Mesenchymal stem cell (in vitro differentiated cells and primary cell): Measurements from ENCODE around the gene ZNF502. TPM values are rescaled to one million over a fixed set of nuclear protein-coding genes. Genes with fewer than 3 reads are reported as not detected.

Source experiments
- DNase-seq: peaks from one replicate; pipeline ENCODE4 v3.0.0-alpha.2; 2013
- H2AFZ ChIP-seq: one replicate; pipeline ENCODE4 v1.6.1; 2013; ENCODE audit warnings: low read depth, mild to moderate bottlenecking, control low read depth, inconsistent platforms, low read length, moderate library complexity
- H2AK5ac ChIP-seq: 2 replicates; pipeline ENCODE4 v1.6.1; 2013; ENCODE audit warnings: low read length, moderate library complexity, mild to moderate bottlenecking, inconsistent platforms; ENCODE audit not compliant: severe bottlenecking
- H2BK120ac ChIP-seq: one replicate; pipeline ENCODE4 v1.6.1; 2013; ENCODE audit warnings: low read depth, mild to moderate bottlenecking, inconsistent platforms, low read length, moderate library complexity
- H2BK12ac ChIP-seq, 2 experiments: one replicate each; pipeline ENCODE4 v1.6.1; 2013; ENCODE audit warnings: inconsistent platforms in 2 of 2, low read length in 2 of 2, mild to moderate bottlenecking in 2 of 2, moderate library complexity in 2 of 2, control low read depth in 1 of 2
- H2BK15ac ChIP-seq: one replicate; pipeline ENCODE4 v1.6.1; 2013; ENCODE audit warnings: mild to moderate bottlenecking, low read depth, inconsistent platforms; ENCODE audit not compliant: poor library complexity, severe bottlenecking
- H2BK5ac ChIP-seq: 2 replicates; pipeline ENCODE4 v1.6.1; 2013; ENCODE audit warnings: low read depth, mild to moderate bottlenecking, low read length, control low read depth, inconsistent platforms; ENCODE audit not compliant: poor library complexity, severe bottlenecking
- H3K14ac ChIP-seq, 2 experiments: one replicate each; pipeline ENCODE4 v1.6.1; 2013; ENCODE audit warnings: inconsistent platforms in 2 of 2, low read length in 2 of 2, control low read depth in 1 of 2, mild to moderate bottlenecking in 1 of 2, moderate library complexity in 1 of 2
- H3K18ac ChIP-seq, 2 experiments: one replicate each; pipeline ENCODE4 v1.6.1; 2013; ENCODE audit warnings: inconsistent platforms in 2 of 2, low read length in 2 of 2, control low read depth in 1 of 2, low read depth in 1 of 2, mild to moderate bottlenecking in 1 of 2
- H3K23ac ChIP-seq, 2 experiments: one replicate each; pipeline ENCODE4 v1.6.1; 2013; ENCODE audit warnings: inconsistent platforms in 2 of 2, low read length in 2 of 2, mild to moderate bottlenecking in 2 of 2, moderate library complexity in 2 of 2, control low read depth in 1 of 2
- H3K27ac ChIP-seq: 2 replicates; pipeline ENCODE4 v1.5.1; 2013; ENCODE audit warnings: mild to moderate bottlenecking, moderate library complexity, low read length, control low read depth, inconsistent platforms; ENCODE audit not compliant: poor library complexity, severe bottlenecking
- H3K27me3 ChIP-seq, 2 experiments: 2 replicates each; pipeline versions ENCODE4 v1.6.1 to v1.7.0; 2013; ENCODE audit warnings: low read length in 2 of 2, mild to moderate bottlenecking in 2 of 2, moderate library complexity in 2 of 2, control low read depth in 1 of 2, inconsistent platforms in 1 of 2; ENCODE audit not compliant: control insufficient read depth in 1 of 2, insufficient read depth in 1 of 2
- H3K36me3 ChIP-seq, 2 experiments: 2 replicates each; pipeline versions ENCODE4 v1.6.1 to v1.7.0; 2013; ENCODE audit warnings: low read length in 2 of 2, control low read depth in 1 of 2, inconsistent platforms in 1 of 2, low read depth in 1 of 2, mild to moderate bottlenecking in 1 of 2; ENCODE audit not compliant: insufficient read depth in 2 of 2, control insufficient read depth in 1 of 2
- H3K4ac ChIP-seq, 2 experiments: one replicate each; pipeline ENCODE4 v1.6.1; 2013; ENCODE audit warnings: inconsistent platforms in 2 of 2, low read length in 2 of 2, mild to moderate bottlenecking in 2 of 2, moderate library complexity in 2 of 2, control low read depth in 1 of 2, low read depth in 1 of 2
- H3K4me1 ChIP-seq: 2 replicates; pipeline ENCODE4 v1.6.1; 2013; ENCODE audit warnings: low read depth, low read length, control low read depth; ENCODE audit not compliant: control insufficient read depth, insufficient read depth
- H3K4me2 ChIP-seq: 2 replicates; pipeline ENCODE4 v1.6.1; 2013; ENCODE audit warnings: low read length, mild to moderate bottlenecking, inconsistent platforms; ENCODE audit not compliant: poor library complexity, severe bottlenecking
- H3K4me3 ChIP-seq, 2 experiments: 2 replicates each; pipeline versions ENCODE4 v1.5.1 to v1.7.0; 2013; ENCODE audit warnings: low read length in 2 of 2, mild to moderate bottlenecking in 2 of 2, control low read depth in 1 of 2, low read depth in 1 of 2; ENCODE audit not compliant: insufficient read depth in 1 of 2
- H3K79me1 ChIP-seq: replicated peaks from 2 replicates; pipeline ENCODE4 v1.6.1; 2013; ENCODE audit warnings: mild to moderate bottlenecking, control low read depth, low read length, inconsistent platforms; ENCODE audit not compliant: poor library complexity, severe bottlenecking
- H3K9ac ChIP-seq: 2 replicates; pipeline ENCODE4 v1.7.0; 2013; ENCODE audit warnings: mild to moderate bottlenecking, low read length, moderate library complexity
- H3K9me3 ChIP-seq: 2 replicates; pipeline ENCODE4 v1.7.0; 2013; ENCODE audit warnings: mild to moderate bottlenecking, low read length; ENCODE audit not compliant: control insufficient read depth
- H4K8ac ChIP-seq: one replicate; pipeline ENCODE4 v1.6.1; 2013; ENCODE audit warnings: inconsistent platforms, mild to moderate bottlenecking, low read length, moderate library complexity
- H4K91ac ChIP-seq: one replicate; pipeline ENCODE4 v1.6.1; 2013; ENCODE audit warnings: mild to moderate bottlenecking, low read length, inconsistent platforms
- WGBS: methylation state at CpG from one replicate; pipeline ENCODE4 v1.1.7; 2013; ENCODE audit warnings: mixed read lengths; 5-methylcytosine and 5-hydroxymethylcytosine counted together
- polyA plus RNA-seq, 2 experiments: library from polyadenylated mRNA; stranded (reverse); fragments of 200-250 nt; gene quantifications; one replicate each; pipeline ENCODE4 v1.2.3, GENCODE V29; 2013

Gene ZNF502
- polyA plus RNA-seq (2013, experiment 1 of 2): 0.83 TPM
- 1.0 TPM for polyA plus RNA-seq (2013, experiment 2 of 2)

DNA sequence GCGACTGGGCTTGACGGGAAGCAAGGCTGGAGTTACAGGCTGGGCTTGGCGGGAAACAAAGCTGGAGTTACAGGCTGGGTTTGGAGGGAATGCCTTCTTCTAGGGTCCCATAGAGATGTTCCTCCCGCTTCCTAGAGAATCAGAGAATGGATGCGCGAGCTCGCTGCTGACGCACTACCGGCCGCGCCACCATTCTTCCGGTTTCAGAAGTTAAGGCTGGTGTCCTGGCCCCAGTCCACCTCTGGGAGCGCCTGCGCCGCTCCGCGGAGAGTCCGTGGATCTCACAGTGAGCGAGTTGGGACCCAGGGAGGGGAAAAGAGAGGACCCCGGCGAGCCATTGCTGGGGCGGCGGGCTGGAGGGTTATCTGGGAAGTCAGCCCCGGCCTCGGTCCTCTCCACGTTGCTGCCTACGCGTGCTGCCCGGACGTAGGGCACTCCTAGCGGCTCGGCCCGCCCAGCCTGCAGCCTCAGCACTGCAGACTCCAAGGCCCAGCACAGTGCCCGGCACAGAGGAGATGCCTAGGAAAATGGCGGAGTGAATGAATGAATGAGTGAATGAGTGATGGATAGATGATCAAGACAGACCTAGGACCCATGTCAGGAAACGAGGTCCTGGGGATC is at the start of gene ZNF502:
ZNF502 (plus strand) TSS at position 206 of the 621 bp plus-strand sequence. CDS start 7,602 bp downstream, outside the sequence.
- H3K27ac ChIP-seq: no peak within 1 kb of the TSS
- H3K27me3 ChIP-seq: no peaks in the 10 kb centered on the region

DNA sequence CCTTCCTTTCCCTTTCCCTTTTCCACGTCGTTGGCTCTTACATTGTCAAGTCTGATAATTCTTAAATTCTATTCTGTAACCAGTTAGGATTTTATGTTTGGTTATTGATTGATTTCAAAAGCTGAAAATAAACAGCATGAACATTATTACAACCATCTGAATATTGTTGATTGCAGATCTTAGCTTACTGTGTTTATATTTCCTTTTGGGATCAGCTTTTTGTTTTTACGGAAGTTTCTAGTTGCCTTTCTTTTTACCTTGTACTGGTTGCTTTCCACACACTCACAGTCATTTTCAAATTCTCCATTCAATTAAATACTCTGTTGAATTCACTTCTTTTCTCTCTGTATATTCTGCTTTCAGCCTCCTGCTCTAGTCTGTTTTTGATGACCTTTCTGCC is 47.3 kb upstream of the ZNF502 start:
- no peak overlapping the region for H3K14ac ChIP-seq
- peaks cover 35% of the 10 kb centered on the region for H3K9me3 ChIP-seq
- no peak overlapping the region for H2AFZ ChIP-seq

More for the DNA sequence above, at the start of gene ZNF502:
- Histone ChIP-seq H3K79me1 (peaks cover 7% of the 10 kb centered on the region), H2BK5ac (peak within 1 kb of the TSS; percentile 22), H3K36me3 (peaks cover 0 to 21% of the 10 kb centered on the region in 2 experiments), H3K18ac (peak within 1 kb of the TSS in 1 of 2 experiments; percentile 35), H2BK15ac (no peak within 1 kb of the TSS), H4K8ac (peak within 1 kb of the TSS; percentile 90), H3K9ac (peak within 1 kb of the TSS; percentile 93), H3K9me3 (peaks cover 78% of the 10 kb centered on the region), H3K4ac (peak within 1 kb of the TSS in 1 of 2 experiments; percentile 56), H3K4me2 (peak within 1 kb of the TSS; percentile 72), H4K91ac (no peak within 1 kb of the TSS), H2AK5ac (peak within 1 kb of the TSS; percentile 27), H3K14ac (peak within 1 kb of the TSS in 1 of 2 experiments; percentile 36), H2AFZ (peak within 1 kb of the TSS; percentile 72), H3K4me3 (peak within 1 kb of the TSS; percentile 93 to 95), H2BK120ac (peak within 1 kb of the TSS; percentile 2), H3K23ac (peak within 1 kb of the TSS in 1 of 2 experiments; percentile 42), H2BK12ac (no peak within 1 kb of the TSS), H3K4me1 (no peaks in the 10 kb centered on the region)
- peak; percentile 70 for DNase-seq
- WGBS: 31% methylated on average over 36 of the region's 36 CpGs

DNA sequence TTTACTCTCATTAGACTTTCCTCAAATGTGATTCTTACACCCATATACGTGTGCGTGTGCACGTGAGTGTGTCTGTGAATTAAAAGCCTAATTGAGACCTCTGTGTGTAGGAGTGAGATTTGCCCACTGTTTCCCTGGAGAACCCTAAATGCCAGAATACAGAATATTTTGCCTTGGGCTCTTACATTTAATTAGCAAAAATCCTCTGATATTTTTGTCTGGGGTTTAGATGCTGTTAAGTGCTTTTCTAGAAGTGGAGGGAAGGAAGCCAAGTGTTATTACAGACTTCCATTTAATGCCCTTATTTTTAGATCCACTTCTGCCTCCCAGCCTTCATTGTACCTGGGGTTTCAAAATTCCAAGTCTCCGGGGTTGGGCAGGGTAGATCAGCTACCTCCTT is 46.1 kb upstream of the ZNF502 start:
- Histone ChIP-seq H3K27me3 (no peaks in the 10 kb centered on the region), H2BK15ac (no peak overlapping the region), H2AFZ (no peak overlapping the region), H3K79me1 (peaks cover 1% of the 10 kb centered on the region), H2BK12ac (no peak overlapping the region), H3K36me3 (peaks cover 1 to 8% of the 10 kb centered on the region in 2 experiments), H3K14ac (no peak overlapping the region), H3K27ac (no peak overlapping the region), H3K4ac (no peak overlapping the region), H4K8ac (no peak overlapping the region), H3K9ac (no peak overlapping the region), H3K4me1 (no peaks in the 10 kb centered on the region), H2BK120ac (no peak overlapping the region), H4K91ac (no peak overlapping the region), H3K4me2 (no peak overlapping the region), H2AK5ac (no peak overlapping the region), H3K4me3 (no peak overlapping the region), H2BK5ac (no peak overlapping the region), H3K18ac (no peak overlapping the region), H3K9me3 (peaks cover 23% of the 10 kb centered on the region), H3K23ac (no peak overlapping the region)
- DNase-seq: no peak
- WGBS: 98% methylated on average over 3 of the region's 4 CpGs

More for the DNA sequence above, 47.3 kb upstream of the ZNF502 start:
- H2BK15ac ChIP-seq: no peak overlapping the region
- H3K9ac ChIP-seq: no peak overlapping the region
- H3K4ac ChIP-seq: no peak overlapping the region
- DNase-seq: no peak
- H3K27ac ChIP-seq: no peak overlapping the region
- no peaks in the 10 kb centered on the region for H3K27me3 ChIP-seq
- H3K36me3 ChIP-seq: peaks cover 9 to 20% of the 10 kb centered on the region in 2 experiments
- H3K4me3 ChIP-seq: no peak overlapping the region
- no peak overlapping the region for H2AK5ac ChIP-seq
- no peak overlapping the region for H3K23ac ChIP-seq
- WGBS: 97% methylated on average over 1 of the region's 3 CpGs
- no peak overlapping the region for H4K8ac ChIP-seq
- no peak overlapping the region for H2BK12ac ChIP-seq
- no peak overlapping the region for H3K4me2 ChIP-seq
- no peak overlapping the region for H2BK5ac ChIP-seq
- H3K18ac ChIP-seq: no peak overlapping the region
- no peak overlapping the region for H2BK120ac ChIP-seq
- H3K79me1 ChIP-seq: peaks cover 3% of the 10 kb centered on the region
- H3K4me1 ChIP-seq: no peaks in the 10 kb centered on the region
- H4K91ac ChIP-seq: no peak overlapping the region

DNA sequence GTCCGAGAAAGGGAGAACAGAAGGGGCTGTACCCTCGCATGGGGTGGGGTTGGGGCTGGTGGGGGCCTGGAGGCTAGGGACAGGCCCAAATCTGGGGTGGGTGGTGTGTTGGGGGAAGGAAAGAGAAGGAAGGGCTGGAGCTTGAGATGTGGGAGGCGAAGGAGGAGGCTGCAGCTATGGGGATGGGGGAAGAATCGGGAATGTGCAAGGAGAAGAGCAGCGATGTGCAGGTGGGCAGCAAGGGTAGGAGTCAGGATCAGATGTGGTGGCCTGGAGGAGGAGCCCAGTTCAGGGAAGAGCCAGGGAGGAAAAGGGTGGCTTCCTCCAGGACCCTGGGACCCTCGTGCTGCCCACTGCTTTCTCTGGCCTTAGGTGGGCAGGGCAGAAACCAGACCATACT is 42.7 kb upstream of the ZNF502 start:
- Histone ChIP-seq H2BK15ac (no peak overlapping the region), H3K14ac (no peak overlapping the region), H3K27ac (no peak overlapping the region), H4K91ac (no peak overlapping the region), H3K4me3 (no peak overlapping the region), H2BK5ac (no peak overlapping the region), H3K36me3 (no peaks in the 10 kb centered on the region), H2AFZ (no peak overlapping the region), H2AK5ac (no peak overlapping the region), H3K79me1 (no peaks in the 10 kb centered on the region), H2BK12ac (no peak overlapping the region), H3K27me3 (no peaks in the 10 kb centered on the region), H3K23ac (no peak overlapping the region), H3K18ac (no peak overlapping the region), H3K9me3 (peaks cover 10% of the 10 kb centered on the region), H3K4me2 (no peak overlapping the region), H3K4me1 (no peaks in the 10 kb centered on the region), H3K9ac (no peak overlapping the region), H3K4ac (no peak overlapping the region), H4K8ac (no peak overlapping the region), H2BK120ac (no peak overlapping the region)
- DNase-seq: no peak
- WGBS: 93% methylated on average over 6 of the region's 6 CpGs
